HL-60 (cell line): ENCODE measurements around the gene ACSM4.

ENCODE experiments used
- CTCF ChIP-seq: IDR thresholded peaks from one replicate; pipeline ENCODE4 v1.5.1; 2011; ENCODE audit warnings: low read length, control low read depth, inconsistent platforms; ENCODE audit not compliant: insufficient read depth
- GABPA ChIP-seq: IDR thresholded peaks from 2 replicates; pipeline ENCODE4 v1.6.1; 2012; ENCODE audit warnings: low read depth
- POLR2AphosphoS5 ChIP-seq: IDR thresholded peaks from 2 replicates; pipeline ENCODE4 v1.6.1; 2012; ENCODE audit warnings: low read depth
- TF ChIP-seq, protein P1 (sequence below): IDR thresholded peaks from 2 replicates; pipeline ENCODE4 v1.6.1; 2012; ENCODE audit warnings: low read depth; ENCODE audit not compliant: insufficient replicate concordance

DNA sequence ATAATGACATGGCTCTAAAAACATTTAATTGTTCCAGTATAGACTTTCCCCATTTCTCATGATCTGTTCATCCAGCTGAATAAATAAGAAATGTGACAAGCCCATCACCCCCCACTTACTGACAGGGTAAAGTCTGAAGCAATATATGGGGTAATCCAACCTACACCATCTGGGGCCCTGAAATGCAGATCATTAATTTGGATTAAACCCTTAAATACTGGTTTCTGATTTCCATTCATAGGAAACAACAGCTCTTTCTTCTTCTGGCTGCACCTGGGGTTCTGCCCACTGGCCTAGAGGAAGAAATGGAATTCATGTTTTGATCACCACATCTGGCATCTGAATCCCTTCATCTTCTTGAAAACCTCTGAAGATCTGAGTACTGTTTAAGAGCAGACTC, 39.3 kb upstream of the ACSM4 start:
- TF ChIP-seq CTCF = no peak
- TF ChIP-seq, protein P1, sequence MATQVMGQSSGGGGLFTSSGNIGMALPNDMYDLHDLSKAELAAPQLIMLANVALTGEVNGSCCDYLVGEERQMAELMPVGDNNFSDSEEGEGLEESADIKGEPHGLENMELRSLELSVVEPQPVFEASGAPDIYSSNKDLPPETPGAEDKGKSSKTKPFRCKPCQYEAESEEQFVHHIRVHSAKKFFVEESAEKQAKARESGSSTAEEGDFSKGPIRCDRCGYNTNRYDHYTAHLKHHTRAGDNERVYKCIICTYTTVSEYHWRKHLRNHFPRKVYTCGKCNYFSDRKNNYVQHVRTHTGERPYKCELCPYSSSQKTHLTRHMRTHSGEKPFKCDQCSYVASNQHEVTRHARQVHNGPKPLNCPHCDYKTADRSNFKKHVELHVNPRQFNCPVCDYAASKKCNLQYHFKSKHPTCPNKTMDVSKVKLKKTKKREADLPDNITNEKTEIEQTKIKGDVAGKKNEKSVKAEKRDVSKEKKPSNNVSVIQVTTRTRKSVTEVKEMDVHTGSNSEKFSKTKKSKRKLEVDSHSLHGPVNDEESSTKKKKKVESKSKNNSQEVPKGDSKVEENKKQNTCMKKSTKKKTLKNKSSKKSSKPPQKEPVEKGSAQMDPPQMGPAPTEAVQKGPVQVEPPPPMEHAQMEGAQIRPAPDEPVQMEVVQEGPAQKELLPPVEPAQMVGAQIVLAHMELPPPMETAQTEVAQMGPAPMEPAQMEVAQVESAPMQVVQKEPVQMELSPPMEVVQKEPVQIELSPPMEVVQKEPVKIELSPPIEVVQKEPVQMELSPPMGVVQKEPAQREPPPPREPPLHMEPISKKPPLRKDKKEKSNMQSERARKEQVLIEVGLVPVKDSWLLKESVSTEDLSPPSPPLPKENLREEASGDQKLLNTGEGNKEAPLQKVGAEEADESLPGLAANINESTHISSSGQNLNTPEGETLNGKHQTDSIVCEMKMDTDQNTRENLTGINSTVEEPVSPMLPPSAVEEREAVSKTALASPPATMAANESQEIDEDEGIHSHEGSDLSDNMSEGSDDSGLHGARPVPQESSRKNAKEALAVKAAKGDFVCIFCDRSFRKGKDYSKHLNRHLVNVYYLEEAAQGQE = no peak
- TF ChIP-seq POLR2AphosphoS5 = no peak
- TF ChIP-seq GABPA = no peak
